Stromal cell of bone marrow (primary cell): Measurements from ENCODE around the gene CBLIF.
"Not testable (repeated sequence)": the region's sequence is repeated elsewhere in the genome, so short reads cannot be mapped to it uniquely, and the experiment has no call there.

Source experiments
- DNase-seq: peaks from one replicate; pipeline ENCODE4 v3.0.0-alpha.2; 2012; ENCODE audit warnings: low read depth

CBLIF gene

GRCh38 chr11:59847626-59848025 lies 2.3 kb upstream of the CBLIF start:
- DNase-seq, result no peak

- no peak for DNase-seq
Observed at GRCh38 chr11:59846556-59846955, 1.3 kb upstream of the CBLIF start.

- DNase-seq, result no peak
Observed at GRCh38 chr11:59842316-59842715, 3.0 kb downstream of the CBLIF start.

GRCh38 chr11:59841514-59841913 lies 3.8 kb downstream of the CBLIF start:
- DNase-seq, result no peak

GRCh38 chr11:59839615-59840014 lies 5.7 kb downstream of the CBLIF start:
- no peak for DNase-seq

GRCh38 chr11:59833602-59834001 lies 11.7 kb downstream of the CBLIF start:
- DNase-seq, result no peak

- no peak for DNase-seq
Observed at GRCh38 chr11:59829358-59829757, 15.9 kb downstream of the CBLIF start.

GRCh38 chr11:59822989-59823566 lies 22.2 kb downstream of the CBLIF start:
- DNase-seq, result peak; percentile 34

- DNase-seq, result no peak
Observed at GRCh38 chr11:59818572-59818971, 26.7 kb downstream of the CBLIF start.

- not testable (repeated sequence) for DNase-seq
Observed at GRCh38 chr11:59816434-59816833, 28.9 kb downstream of the CBLIF start.

- no peak for DNase-seq
Observed at GRCh38 chr11:59815754-59816153, 29.5 kb downstream of the CBLIF start.

GRCh38 chr11:59814021-59814420 lies 31.3 kb downstream of the CBLIF start:
- DNase-seq, result no peak

GRCh38 chr11:59813364-59813763 lies 31.9 kb downstream of the CBLIF start:
- no peak for DNase-seq

GRCh38 chr11:59812220-59812619 lies 33.1 kb downstream of the CBLIF start:
- no peak for DNase-seq

- no peak for DNase-seq
Observed at GRCh38 chr11:59810911-59811259, 34.4 kb downstream of the CBLIF start.

- DNase-seq, result peak; percentile 67
Observed at GRCh38 chr11:59810189-59810910, 34.9 kb downstream of the CBLIF start, which contains the start of gene MRPL16. MRPL16 (minus strand) TSS chr11:59810778; CDS start chr11:59810658, 120 bp downstream.

- DNase-seq, result no peak
Observed at GRCh38 chr11:59807047-59807610, 38.2 kb downstream of the CBLIF start.

- no peak for DNase-seq
Observed at GRCh38 chr11:59804061-59804460, 41.2 kb downstream of the CBLIF start.

GRCh38 chr11:59802639-59803176 lies 42.6 kb downstream of the CBLIF start:
- DNase-seq, result peak; percentile 40

- DNase-seq, result peak; percentile 21
Observed at GRCh38 chr11:59801981-59802638, 43.2 kb downstream of the CBLIF start.

- DNase-seq, result no peak
Observed at GRCh38 chr11:59801160-59801706, 44.1 kb downstream of the CBLIF start.

- DNase-seq, result no peak
Observed at GRCh38 chr11:59800390-59801025, 44.8 kb downstream of the CBLIF start.
